KMS-11 (cell line): ENCODE results near the gene NCOA4.

Source experiments
- H2AFZ ChIP-seq: fragments of 200-600 bp; sonication (generic); 2 replicates; pipeline ENCODE4 v1.6.1; 2016; ENCODE audit warnings: antibody characterized with exemption, mixed run types, low read depth
- H3K27ac ChIP-seq: fragments of 200-600 bp; sonication (generic); 2 replicates; pipeline ENCODE4 v1.6.1; 2016; ENCODE audit warnings: mild to moderate bottlenecking, mixed run types
- H3K27me3 ChIP-seq: fragments of 200-600 bp; sonication (generic); 2 replicates; pipeline ENCODE4 v1.6.1; 2017; ENCODE audit warnings: mild to moderate bottlenecking, low read depth, mixed run types, moderate library complexity; ENCODE audit not compliant: insufficient read depth
- H3K36me3 ChIP-seq: fragments of 200-600 bp; sonication (generic); 2 replicates; pipeline ENCODE4 v1.6.1; 2017; ENCODE audit warnings: mild to moderate bottlenecking, mixed run types; ENCODE audit not compliant: insufficient read depth
- H3K4me1 ChIP-seq: fragments of 200-600 bp; sonication (generic); 2 replicates; pipeline ENCODE4 v1.6.1; 2016; ENCODE audit warnings: mild to moderate bottlenecking, low read depth, mixed run types; ENCODE audit not compliant: poor library complexity, severe bottlenecking
- H3K4me2 ChIP-seq: fragments of 200-600 bp; sonication (generic); 2 replicates; pipeline ENCODE4 v1.7.0; 2016; ENCODE audit warnings: mild to moderate bottlenecking, mixed run types
- H3K4me3 ChIP-seq: fragments of 200-600 bp; sonication (generic); IDR thresholded peaks from 2 replicates; pipeline ENCODE4 v1.6.1; 2017; ENCODE audit warnings: low read depth, low read length, mixed read lengths; ENCODE audit not compliant: insufficient read depth
- H3K79me2 ChIP-seq: fragments of 200-600 bp; sonication (generic); 2 replicates; pipeline ENCODE4 v1.6.1; 2016; ENCODE audit warnings: low read depth, mixed run types; ENCODE audit not compliant: insufficient read depth
- H3K9ac ChIP-seq: fragments of 200-600 bp; sonication (generic); 2 replicates; pipeline ENCODE4 v1.6.1; 2016; ENCODE audit warnings: mild to moderate bottlenecking, mixed run types
- H4K20me1 ChIP-seq: fragments of 200-600 bp; sonication (generic); 2 replicates; pipeline ENCODE4 v1.6.1; 2016; ENCODE audit warnings: mild to moderate bottlenecking, mixed run types; ENCODE audit not compliant: insufficient read depth
- CTCF ChIP-seq: fragments of 200-600 bp; sonication (generic); conservative IDR thresholded peaks from 2 replicates; pipeline ENCODE4 v1.6.1; 2017; ENCODE audit warnings: low read depth, mild to moderate bottlenecking, antibody characterized with exemption, low read length, moderate library complexity, mixed read lengths

NCOA4 gene

GRCh38 chr10:46029461-46030030 is 877 bp downstream of the NCOA4 start:
- peak overlapping the region; percentile 50 for H3K4me3 ChIP-seq
- H3K4me1 ChIP-seq = peaks cover 39% of the 10 kb centered on the region
- no peaks in the 10 kb centered on the region for H3K36me3 ChIP-seq
- no peaks in the 10 kb centered on the region for H3K27me3 ChIP-seq
- H2AFZ ChIP-seq = peak overlapping the region; percentile 91
- H4K20me1 ChIP-seq = peaks cover 9% of the 10 kb centered on the region; the same call in 1 of the 2 replicates
- peak overlapping the region; percentile 71 for H3K4me2 ChIP-seq
- H3K9ac ChIP-seq = peak overlapping the region; percentile 88
- H3K79me2 ChIP-seq = peaks cover 59% of the 10 kb centered on the region
- TF ChIP-seq CTCF = no peak
- H3K27ac ChIP-seq = peak overlapping the region; percentile 79

- Histone ChIP-seq H4K20me1 (peaks cover 9% of the 10 kb centered on the region; the same call in 1 of the 2 replicates), H3K9ac (peak overlapping the region; percentile 88; the same call in 1 of the 2 replicates), H3K4me2 (peak overlapping the region; percentile 71), H3K4me1 (peaks cover 39% of the 10 kb centered on the region), H3K27me3 (no peaks in the 10 kb centered on the region), H3K36me3 (no peaks in the 10 kb centered on the region), H2AFZ (no peak overlapping the region), H3K4me3 (no peak overlapping the region), H3K27ac (no peak overlapping the region; the same call in 1 of the 2 replicates), H3K79me2 (peaks cover 66% of the 10 kb centered on the region)
- peak; percentile 65; the same call in 1 of the 2 replicates for TF ChIP-seq CTCF
Observed at GRCh38 chr10:46028584-46029460, 1.6 kb downstream of the NCOA4 start.

- TF ChIP-seq CTCF = no peak
- H4K20me1 ChIP-seq = peaks cover 9% of the 10 kb centered on the region; the same call in 1 of the 2 replicates
- peak overlapping the region; percentile 43; the same call in 1 of the 2 replicates for H3K4me2 ChIP-seq
- no peak overlapping the region for H2AFZ ChIP-seq
- H3K27me3 ChIP-seq = no peaks in the 10 kb centered on the region
- peaks cover 93% of the 10 kb centered on the region for H3K79me2 ChIP-seq
- H3K36me3 ChIP-seq = no peaks in the 10 kb centered on the region
- H3K27ac ChIP-seq = peak overlapping the region; percentile 20; the same call in 1 of the 2 replicates
- H3K4me1 ChIP-seq = peaks cover 46% of the 10 kb centered on the region
- no peak overlapping the region for H3K4me3 ChIP-seq
- H3K9ac ChIP-seq = no peak overlapping the region
Observed at GRCh38 chr10:46026106-46026505, 4.3 kb downstream of the NCOA4 start.

- no peaks in the 10 kb centered on the region for H3K27me3 ChIP-seq
- peaks cover 48% of the 10 kb centered on the region for H3K4me1 ChIP-seq
- no peaks in the 10 kb centered on the region for H3K36me3 ChIP-seq
- H3K4me3 ChIP-seq = no peak overlapping the region
- no peak overlapping the region for H3K9ac ChIP-seq
- peaks cover 100% of the 10 kb centered on the region for H3K79me2 ChIP-seq
- H4K20me1 ChIP-seq = peaks cover 9% of the 10 kb centered on the region; the same call in 1 of the 2 replicates
- no peak overlapping the region for H3K27ac ChIP-seq
- no peak overlapping the region for H2AFZ ChIP-seq
- TF ChIP-seq CTCF = no peak
- H3K4me2 ChIP-seq = no peak overlapping the region
Observed at GRCh38 chr10:46025406-46025805, 5.0 kb downstream of the NCOA4 start.
